GM19238 (cell line): Measurements from ENCODE around the gene HECTD4.
"Not testable (repeated sequence)": the region's sequence is repeated elsewhere in the genome, so short reads cannot be mapped to it uniquely, and the experiment has no call there.

Experiments used
- DNase-seq: peaks from one replicate; pipeline ENCODE4 v3.0.0; 2011; ENCODE audit warnings: low spot score; ENCODE audit not compliant: insufficient read length

Gene HECTD4

DNA sequence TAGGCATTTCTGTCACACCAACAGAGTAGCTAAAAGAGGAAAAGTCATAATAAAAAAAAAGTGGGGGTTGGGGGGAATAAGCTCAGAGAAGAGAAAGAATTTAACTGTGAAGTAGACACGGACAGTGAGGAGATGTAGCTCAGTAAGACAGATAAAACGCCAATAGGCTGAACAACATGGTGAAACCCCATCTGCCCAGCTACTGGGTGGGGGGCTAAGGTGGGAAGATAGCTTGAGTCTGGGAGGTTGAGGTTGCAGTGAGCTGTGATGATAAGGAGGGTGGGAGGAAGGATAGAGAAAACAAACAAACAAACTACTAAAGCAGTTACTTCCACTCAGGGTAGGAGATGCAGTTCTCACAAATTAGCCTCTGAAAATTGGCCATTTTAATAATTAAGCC is 25.0 kb downstream of the HECTD4 start:
- DNase-seq = no peak

DNA sequence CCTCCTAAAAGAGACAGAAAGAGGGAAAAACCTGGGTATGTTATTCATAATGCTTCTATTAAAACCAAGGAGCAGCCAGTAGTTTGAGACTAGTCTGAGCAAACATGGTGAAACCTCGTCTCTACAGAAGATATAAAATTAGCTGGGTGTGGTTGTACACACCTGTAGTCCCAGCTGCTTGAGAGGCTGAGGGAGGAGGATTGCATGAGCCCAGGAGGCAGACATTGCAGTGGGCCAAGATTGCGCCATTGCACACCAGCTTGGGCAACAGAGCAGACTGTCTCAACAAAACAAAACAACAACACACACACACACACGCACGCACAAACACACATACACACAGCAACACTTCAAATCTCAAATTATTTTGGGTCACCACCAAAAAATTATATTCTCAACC is 27.8 kb downstream of the HECTD4 start:
- DNase-seq = no peak

DNA sequence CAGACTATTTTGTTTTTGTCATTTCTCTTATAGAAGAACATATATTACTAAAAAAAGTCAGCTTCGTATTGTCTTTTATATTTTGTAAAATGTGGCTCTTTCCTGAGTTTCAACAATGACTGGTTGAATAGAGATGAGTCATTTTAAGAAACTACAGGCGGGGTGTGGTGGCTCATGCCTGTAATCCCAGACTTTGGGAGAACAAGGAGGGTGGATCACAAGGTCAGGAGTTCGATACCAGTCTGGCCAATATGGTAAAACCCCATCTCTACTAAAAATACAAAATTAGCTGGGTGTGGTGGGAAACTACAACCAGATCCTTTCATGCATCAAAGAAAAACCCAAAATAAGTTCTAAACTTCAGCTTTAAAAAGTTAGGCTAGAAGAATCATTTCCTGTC is 28.8 kb downstream of the HECTD4 start:
- DNase-seq = no peak

DNA sequence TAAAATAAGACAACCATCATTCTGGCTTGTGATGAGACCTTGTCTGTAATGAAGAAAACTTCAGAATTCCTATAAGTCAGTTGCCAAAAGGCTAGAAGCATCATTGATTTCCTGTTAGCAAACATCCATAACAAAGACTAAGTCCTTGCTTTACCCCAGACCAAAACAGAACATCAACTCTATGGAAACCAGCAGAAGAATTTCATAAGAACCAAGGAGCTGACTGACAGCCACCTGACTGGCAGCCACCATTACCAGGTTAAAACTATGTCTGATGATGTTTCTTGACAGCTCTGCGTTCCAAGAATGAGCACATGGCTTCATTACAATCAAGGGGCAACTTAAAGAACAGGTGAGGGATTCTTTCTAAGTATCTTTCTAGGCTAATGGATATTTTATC is 29.3 kb downstream of the HECTD4 start:
- no peak for DNase-seq

DNA sequence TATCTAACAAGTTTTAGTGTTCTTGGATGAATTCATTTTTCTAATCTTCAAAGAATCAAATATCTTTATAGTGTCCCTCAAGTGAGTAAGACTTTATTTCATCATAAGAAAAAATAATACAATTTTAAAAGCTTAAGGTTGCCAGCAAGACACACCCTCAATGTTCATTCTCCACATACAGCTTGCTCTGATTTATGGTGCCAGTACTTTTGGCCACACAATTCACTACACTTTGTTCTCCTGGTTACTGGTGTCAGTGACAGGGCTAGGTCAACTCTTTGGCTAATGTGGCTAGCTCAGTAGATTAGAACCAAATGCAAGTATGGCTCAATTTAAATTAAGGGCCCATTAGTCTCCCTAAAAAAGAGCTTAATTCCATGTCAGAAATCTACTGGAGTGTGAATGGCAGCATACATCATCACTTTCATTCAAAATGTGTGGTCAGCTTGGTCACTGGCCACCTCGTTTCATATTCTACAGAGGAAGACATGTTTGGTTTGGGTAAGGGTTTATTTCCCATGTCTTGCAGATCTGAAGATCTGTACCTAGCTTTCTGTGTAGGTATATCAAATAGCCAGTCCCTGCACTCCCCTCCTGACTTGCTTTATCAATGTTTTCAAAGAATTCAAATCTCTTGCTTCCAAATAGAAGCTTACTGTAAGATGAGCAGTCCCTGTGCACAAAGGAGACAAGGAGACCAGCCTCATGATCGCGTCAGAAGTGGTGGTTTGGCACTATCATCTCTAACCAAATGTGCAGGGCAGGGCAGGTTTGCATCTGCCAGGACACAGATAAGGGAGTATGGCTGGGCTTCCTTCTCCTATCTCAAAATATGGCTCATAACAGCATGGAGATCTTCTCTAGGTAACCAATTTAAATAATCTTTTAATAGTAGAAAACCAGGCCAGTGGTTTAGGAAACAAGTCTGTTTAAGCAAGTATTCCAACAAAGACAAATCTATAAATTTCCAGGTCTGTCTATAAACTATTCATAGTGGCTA is 31.3 kb downstream of the HECTD4 start:
- no peak for DNase-seq

DNA sequence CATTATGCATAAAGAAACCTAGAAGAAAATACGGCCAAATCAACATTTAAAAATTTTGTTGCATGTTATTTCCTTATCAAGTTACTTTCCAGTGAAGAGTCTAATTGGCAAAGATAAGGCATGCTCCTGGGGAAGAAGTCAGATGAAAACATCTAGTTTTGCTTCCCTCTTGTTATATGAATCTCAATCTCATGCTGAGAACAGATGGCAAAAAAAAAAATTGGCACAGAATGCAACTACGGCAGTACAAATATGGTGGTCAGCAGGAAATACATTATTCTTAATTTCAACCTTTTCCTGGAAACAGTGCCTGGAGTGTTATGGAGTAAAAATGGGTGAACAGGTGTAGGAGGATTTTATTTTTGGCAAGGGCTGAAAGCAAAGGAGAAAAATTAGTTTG is 32.8 kb downstream of the HECTD4 start:
- DNase-seq = no peak

DNA sequence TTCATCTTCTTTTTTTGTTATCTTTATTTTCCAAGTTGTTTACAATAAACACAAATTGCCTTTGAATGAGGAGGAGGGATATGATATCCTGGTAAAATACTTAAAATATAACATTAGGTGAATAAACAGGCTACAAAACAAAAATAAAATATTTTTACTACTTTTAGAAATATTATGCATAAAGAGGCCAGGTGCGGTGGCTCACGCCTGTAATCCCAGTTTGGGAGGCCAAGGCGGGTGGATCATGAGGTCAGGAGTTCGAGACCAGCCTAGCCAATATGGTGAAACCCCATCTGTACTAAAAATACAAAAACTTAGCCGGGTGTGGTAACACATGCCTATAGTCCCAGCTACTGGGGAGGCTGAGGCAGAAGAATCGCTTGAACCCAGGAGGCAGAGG is 33.3 kb downstream of the HECTD4 start:
- not testable (repeated sequence) for DNase-seq

DNA sequence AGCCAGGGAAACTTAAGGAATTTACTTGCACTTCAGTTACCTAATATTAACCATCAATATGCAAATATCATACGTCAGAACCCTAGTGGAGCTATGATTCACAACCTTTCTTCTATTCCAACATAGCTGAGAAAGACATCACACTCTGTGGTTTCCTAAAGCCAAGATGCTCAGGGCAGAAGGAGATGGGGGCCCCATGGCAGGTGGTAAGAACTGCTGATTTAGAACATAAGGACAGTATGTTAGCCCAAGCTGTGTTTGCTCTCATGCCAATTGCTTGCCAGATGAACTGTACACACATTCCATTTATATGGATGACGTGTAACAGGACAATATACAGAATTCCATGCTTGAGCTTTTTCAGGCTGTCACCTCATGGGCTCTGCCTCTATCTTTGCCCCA is 34.6 kb downstream of the HECTD4 start:
- DNase-seq = no peak

DNA sequence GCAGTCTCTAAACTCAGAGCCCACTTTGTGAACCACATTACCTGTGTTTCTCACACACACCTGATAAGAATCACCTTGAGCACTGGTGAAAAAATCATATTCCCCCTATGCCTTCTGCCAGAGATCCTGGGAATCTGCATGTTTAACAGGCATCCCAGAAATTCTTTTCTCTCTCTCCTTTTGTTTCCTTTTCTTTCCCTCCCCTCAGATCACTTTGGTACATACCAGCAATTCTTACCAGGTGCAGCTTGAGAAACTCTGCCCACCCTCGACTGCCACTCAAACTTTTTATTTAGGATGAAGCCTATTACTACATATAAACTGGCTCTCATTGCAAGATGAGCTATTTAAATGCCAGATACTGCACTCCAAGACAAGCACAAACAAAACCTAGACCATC is 36.0 kb downstream of the HECTD4 start:
- no peak for DNase-seq

DNA sequence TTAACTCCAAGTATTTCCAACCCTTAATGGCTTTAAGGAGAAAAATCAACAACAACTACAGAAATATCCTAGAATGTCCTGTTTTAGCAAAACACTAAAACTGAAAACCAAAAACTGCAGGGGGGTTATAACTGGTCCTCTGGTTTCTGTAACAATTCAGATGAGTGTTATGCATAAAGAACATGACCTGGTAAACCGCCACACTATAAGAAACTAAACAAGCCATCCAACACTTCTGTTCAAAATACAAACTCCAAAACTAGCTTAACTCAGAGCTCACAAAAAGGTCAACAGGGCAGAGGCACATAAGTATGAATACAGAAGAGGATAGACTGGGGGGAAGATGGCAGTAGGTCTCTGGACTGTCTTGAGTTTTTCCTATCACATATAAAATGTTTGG is 38.0 kb downstream of the HECTD4 start:
- no peak for DNase-seq

DNA sequence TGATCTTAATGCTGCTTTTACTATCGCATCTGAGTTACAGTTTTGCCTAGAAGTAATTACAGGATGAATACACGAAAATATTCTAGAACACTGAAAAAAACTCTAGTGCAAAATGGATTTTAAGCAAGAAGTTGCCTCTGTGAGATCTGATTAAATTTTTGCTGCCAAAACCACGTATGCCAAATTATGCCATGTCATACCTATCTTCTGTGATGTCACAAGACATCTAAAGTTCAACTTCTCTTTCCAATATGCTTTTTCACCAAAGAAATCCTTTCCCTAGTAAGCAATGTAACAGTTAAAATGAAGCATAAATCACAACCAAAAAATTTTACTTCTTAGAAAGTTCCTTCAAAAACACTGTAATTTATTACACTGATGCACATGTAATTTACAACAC is 39.6 kb downstream of the HECTD4 start:
- DNase-seq = no peak

DNA sequence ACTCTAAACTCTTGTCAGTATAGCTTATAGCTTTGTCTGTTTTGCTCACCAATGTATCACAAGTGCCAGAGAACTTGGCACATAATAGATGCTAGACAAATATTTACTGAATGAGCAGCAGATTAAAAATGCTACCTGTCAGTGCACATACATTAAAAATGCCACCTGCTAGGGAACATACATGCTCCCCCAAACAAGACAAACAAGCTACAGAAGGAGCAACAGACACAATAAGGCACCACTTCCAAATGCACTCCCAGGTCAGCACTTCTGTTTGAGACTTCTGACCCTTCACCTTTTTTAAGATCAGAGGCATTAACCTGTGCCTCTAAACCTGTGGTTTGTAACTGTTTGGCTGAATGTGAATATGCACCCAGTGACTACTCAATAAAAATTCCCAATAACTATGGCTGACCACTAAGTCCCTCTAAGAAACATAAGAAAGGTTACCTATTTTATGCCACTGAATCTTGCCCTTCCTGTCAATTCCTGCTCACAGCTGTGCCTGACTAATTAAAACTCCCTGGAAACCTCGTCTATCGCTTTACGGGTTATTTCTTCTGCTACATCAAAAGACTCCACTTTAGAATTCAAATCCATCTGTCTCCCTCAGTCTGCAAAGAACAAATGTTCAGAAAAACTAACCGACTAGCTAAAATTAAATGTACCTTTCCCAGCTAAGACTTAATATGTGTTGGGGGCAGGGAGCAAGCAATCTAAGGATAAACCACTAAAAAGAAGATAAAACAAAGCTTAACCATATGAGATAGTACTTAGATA is 41.0 kb downstream of the HECTD4 start:
- DNase-seq = no peak

DNA sequence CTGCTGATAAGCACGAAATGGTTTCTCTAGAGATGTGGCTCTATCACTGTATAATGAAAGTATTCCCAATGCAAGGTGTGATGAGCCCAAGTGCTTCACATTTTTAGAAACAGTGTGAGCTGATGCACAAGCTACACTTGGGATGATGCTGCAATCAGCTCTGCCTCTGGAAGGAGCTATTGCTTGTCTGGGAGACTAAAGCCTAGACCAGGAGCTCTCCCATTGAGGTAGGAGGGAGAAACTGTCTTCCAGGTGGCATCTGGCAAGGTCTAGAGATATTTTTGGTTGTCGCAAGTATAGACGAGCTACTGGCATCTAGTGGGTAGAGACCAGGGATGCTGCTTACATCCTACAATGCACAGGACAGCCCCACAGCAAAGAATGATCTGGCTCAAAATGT is 42.0 kb downstream of the HECTD4 start:
- DNase-seq = no peak

DNA sequence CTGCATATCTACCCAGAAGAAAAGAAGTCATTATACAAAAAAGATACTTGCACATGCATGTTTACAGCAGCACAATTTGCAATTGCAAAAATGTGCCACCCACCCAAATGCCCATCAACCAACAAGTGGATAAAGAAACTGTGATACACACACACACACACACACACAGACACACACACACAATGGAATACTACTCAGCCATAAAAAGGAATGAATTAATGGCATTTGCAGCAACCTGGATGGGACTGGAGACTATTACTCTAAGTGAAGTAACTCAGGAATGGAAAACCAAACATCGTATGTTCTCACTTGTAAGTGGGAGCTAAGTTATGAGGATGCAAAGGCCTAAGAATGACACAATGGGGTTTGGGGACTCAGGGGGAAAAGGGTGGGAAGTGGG is 47.2 kb downstream of the HECTD4 start:
- DNase-seq = not testable (repeated sequence)

DNA sequence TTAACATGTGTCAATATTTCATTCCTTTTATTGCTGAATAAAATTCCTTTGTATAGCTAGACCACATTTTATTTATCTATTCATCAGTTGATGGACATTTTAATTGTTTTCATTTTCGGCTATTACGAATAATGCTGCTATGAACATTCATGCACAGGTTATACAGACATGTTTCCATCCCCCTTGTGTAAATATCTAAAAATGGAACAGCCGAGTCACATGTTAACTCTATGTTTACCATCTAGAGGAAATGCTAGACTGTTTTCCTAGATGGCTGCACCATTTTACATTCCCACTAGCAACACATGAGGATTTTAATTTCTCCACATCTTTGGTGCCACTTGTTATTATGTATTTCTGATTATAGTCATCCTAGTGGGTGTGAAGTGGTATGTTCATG is 49.2 kb downstream of the HECTD4 start:
- DNase-seq = no peak

DNA sequence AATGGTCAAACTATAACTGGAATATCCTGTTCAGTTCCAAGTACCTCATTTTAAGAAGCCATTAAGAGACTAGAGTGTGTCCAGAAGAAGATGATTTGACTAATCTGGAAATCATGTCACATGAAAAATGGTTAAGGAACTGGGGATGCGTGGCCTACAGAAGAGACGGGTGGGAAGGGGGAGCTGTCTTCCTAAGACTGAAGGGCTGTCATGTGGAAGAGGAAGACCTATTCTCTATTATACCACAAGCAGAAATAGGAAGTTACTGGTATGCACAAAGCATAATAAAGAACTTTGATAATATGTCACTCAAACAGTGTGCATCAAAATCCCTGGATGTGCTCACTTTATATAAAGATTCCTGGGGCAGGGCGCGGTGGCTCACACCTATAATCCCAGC is 50.3 kb downstream of the HECTD4 start:
- no peak for DNase-seq

DNA sequence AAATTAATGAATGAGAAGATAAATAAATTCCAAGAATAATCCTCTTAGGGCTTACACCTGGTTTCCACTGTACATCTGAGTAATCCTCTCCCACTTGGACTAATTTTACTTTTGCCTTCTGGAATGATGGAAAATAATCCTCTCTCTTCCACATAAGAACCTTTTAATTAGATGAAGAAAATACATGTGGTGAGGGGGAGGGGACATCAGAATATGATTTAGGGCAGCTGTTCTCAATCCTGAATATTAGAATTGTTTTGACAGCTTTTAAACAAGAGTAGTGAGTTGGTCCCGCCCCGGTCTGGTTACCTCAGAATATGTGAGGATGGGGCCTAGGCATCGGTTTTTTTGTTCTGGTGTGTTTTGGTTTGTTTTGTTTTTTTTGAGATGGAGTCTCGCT is 51.5 kb downstream of the HECTD4 start:
- no peak for DNase-seq

DNA sequence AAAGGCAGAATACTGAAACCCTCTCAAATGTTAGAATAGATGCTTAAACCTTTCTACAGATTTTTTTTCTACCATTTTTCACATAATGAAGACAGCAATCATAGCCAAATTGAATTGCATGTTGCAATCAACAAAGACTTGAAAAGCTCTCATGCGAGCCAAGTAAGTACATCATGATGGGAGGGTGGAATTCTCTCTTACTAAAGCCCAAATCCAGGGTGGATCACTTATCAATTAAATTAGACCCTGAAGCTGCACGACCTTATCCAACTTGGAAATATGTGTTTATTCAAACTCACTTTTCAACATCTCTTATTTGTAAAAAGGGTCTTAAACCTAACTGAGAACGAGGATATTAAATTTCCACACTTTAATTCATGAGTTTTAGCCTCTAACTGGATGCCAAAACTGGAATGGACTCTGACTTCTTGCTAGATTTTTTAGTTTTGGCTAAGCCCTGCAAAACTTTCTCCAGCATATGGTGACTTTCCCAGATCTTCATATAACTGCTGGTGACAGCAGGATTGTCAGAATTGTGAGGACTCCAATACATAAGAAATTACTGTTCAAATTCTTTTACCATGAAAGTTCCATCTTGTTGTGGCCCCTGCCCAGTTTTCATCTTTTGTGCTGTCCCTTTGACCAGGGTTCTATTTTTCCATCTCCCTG is 53.6 kb downstream of the HECTD4 start:
- no peak for DNase-seq

DNA sequence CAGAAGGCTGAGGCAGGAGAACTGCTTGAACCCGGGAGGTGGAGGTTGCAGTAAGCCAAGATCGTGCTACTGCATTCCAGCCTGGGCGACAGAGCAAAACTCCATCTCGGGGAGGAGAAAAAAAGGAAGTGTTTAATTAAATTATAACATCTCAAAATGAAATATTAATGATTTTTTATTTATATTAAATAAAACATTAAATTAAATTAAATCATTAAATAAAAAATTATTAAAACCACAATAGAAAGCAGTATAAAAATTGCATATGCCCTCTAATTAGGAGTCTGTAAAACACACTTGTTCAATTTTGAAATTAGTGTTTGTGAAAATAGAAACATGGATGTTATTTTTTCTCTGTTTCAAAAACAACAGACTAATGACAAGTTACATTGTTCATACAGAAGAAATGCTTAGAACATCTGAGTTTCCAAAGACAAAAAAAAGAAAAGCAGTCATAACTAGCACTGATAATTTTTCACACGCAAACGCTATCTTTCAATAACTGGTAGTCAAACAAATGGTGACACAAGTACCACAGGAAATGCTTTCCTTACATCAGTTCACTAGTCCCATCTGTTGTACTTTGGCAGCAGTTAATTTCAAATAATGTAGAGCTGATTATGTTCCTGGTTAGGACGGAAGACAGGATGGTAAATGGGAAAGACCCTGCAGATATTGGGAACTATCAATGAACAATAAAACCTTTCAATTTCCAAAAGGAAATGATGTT is 54.9 kb downstream of the HECTD4 start:
- DNase-seq = no peak

DNA sequence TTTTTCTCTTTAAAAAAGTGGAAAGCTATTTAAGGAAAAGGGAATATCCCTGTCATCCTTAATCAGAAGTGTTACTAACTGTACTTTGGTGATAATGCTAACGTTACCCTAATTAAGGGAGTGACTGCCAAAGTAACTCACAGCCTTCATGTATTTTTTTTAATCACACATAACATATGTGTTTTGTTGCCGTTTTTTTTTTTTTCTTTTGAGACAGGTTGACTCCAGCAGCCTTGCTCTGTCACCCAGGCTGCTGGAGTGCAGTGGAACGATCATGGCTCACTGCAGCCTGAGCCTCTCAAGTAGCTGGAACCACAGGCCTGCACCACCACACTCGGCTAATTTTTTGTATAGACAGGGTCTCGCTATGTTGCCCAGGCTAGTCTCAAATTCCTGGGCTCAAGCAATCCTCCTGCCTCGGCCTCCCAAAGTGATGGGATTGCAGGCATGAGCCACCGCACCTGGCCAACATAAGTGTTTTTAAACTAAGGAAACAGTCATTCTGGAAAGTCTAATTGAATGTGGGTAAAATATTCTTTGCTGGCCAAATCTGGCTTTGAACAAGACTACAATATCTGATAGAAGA is 56.5 kb downstream of the HECTD4 start:
- no peak for DNase-seq

DNA sequence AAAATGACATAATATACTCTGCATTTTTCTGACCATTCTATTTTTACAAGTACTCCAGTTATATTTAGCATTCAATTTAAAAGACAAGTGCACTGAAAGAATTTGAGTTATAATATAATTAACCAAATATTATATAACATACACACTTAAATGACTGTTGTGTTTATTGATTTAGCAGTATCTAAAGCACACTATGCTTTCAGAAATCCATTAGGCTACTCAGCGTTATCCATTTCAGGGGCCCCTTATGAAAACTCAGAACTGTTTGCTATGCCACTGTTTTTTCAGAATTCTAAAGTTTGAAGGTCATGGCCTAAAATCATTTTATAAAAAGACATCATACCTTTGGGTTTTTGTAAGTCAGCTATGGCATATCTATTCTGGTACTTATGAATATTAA is 57.1 kb downstream of the HECTD4 start:
- no peak for DNase-seq
